BE2C (cell line): ENCODE measurements around the gene IFNL1. TPM values are rescaled to one million over a fixed set of nuclear protein-coding genes. Genes with fewer than 3 reads are reported as not detected.

Source experiments
- DNase-seq: peaks from one replicate; pipeline ENCODE4 v3.0.0-alpha.2; 2020
- H3K27me3 ChIP-seq: fragments of 250-450 bp; sonication (Bioruptor Pico); 2 replicates; pipeline ENCODE4 v1.5.1; 2020; ENCODE audit warnings: mild to moderate bottlenecking
- H3K36me3 ChIP-seq: fragments of 250-450 bp; sonication (Bioruptor Pico); 2 replicates; pipeline ENCODE4 v1.5.1; 2020; ENCODE audit warnings: mild to moderate bottlenecking
- H3K4me1 ChIP-seq: fragments of 250-450 bp; sonication (Bioruptor Pico); 2 replicates; pipeline ENCODE4 v1.5.1; 2020
- H3K4me3 ChIP-seq: 2 replicates; pipeline ENCODE4 v1.5.1; 2011; ENCODE audit warnings: low read depth, low read length
- H3K9me3 ChIP-seq: fragments of 250-450 bp; sonication (Bioruptor Pico); 2 replicates; pipeline ENCODE4 v1.5.1; 2020
- CTCF ChIP-seq: IDR thresholded peaks from 2 replicates; pipeline ENCODE4 v1.5.1; 2012; ENCODE audit warnings: mild to moderate bottlenecking, low read depth, low read length
- polyA plus RNA-seq: library from polyadenylated mRNA; unstranded; fragments of >200 nt; gene quantifications from one replicate; pipeline ENCODE4 v1.2.1, GENCODE V29; 2012; ENCODE audit warnings: low read depth, missing spikeins; ENCODE audit not compliant: insufficient read length, insufficient read depth

IFNL1 gene
- not detected for polyA plus RNA-seq

- H3K9me3 ChIP-seq: no peaks in the 10 kb centered on the region
- DNase-seq: no peak
Observed at GRCh38 chr19:39296055-39296645, at the start of gene IFNL1. Gene IFNL1, plus strand, starts transcription at chr19:39296407. Its CDS starts 15 bp downstream, at chr19:39296422.

GRCh38 chr19:39246951-39247669, 49.1 kb upstream of the IFNL1 start:
- no peak for TF ChIP-seq CTCF
- Histone ChIP-seq H3K9me3 (no peaks in the 10 kb centered on the region), H3K27me3 (no peaks in the 10 kb centered on the region), H3K4me3 (no peak overlapping the region), H3K36me3 (no peaks in the 10 kb centered on the region), H3K4me1 (no peaks in the 10 kb centered on the region)
- peak; percentile 43 for DNase-seq

More at GRCh38 chr19:39296055-39296645, at the start of gene IFNL1:
- Histone ChIP-seq H3K27me3 (peaks cover 12% of the 10 kb centered on the region; the same call in 1 of the 2 replicates), H3K36me3 (no peaks in the 10 kb centered on the region), H3K4me1 (no peaks in the 10 kb centered on the region), H3K4me3 (no peak within 1 kb of the TSS)
- no peak for TF ChIP-seq CTCF

GRCh38 chr19:39247701-39248664, 48.2 kb upstream of the IFNL1 start:
- Histone ChIP-seq H3K4me1 (no peaks in the 10 kb centered on the region; the same call in 1 of the 2 replicates), H3K4me3 (no peak overlapping the region), H3K9me3 (no peaks in the 10 kb centered on the region), H3K36me3 (no peaks in the 10 kb centered on the region), H3K27me3 (no peaks in the 10 kb centered on the region)
- TF ChIP-seq CTCF: no peak
- no peak for DNase-seq

- no peak for TF ChIP-seq CTCF
- no peaks in the 10 kb centered on the region for H3K36me3 ChIP-seq
- no peaks in the 10 kb centered on the region; the same call in 1 of the 2 replicates for H3K4me1 ChIP-seq
- H3K27me3 ChIP-seq: no peaks in the 10 kb centered on the region
- no peak for DNase-seq
- H3K4me3 ChIP-seq: no peak within 1 kb of the TSS
- H3K9me3 ChIP-seq: no peaks in the 10 kb centered on the region
Observed at GRCh38 chr19:39248806-39249205, 47.4 kb upstream of the IFNL1 start, which contains the start of gene IFNL4. Gene IFNL4, minus strand, starts transcription at chr19:39248856.

- H3K4me3 ChIP-seq: no peak overlapping the region
- H3K9me3 ChIP-seq: no peaks in the 10 kb centered on the region
- no peak for DNase-seq
- no peaks in the 10 kb centered on the region; the same call in 1 of the 2 replicates for H3K4me1 ChIP-seq
- no peak for TF ChIP-seq CTCF
- no peaks in the 10 kb centered on the region for H3K36me3 ChIP-seq
- H3K27me3 ChIP-seq: no peaks in the 10 kb centered on the region
Observed at GRCh38 chr19:39251081-39251480, 45.1 kb upstream of the IFNL1 start.
